Dermis microvascular lymphatic vessel endothelial cell (primary cell): ENCODE data around the gene LCLAT1. TPM values are rescaled to one million over a fixed set of nuclear protein-coding genes. Genes with fewer than 3 reads are reported as not detected.

Experiments
- DNase-seq, 2 donors: peaks; one replicate each; pipeline versions ENCODE4 v3.0.0 to v3.0.0-alpha.2; 2010; ENCODE audit warnings: low read depth in 2 of 2
- total RNA-seq: library from RNA; depleted of rRNA; stranded (reverse); fragments of >200 nt; gene quantifications from 2 replicates; pipeline ENCODE4 v1.2.1, GENCODE V29; 2014

LCLAT1 gene
- total RNA-seq, 1 donor from 2014 or later: 10.1 TPM

DNA sequence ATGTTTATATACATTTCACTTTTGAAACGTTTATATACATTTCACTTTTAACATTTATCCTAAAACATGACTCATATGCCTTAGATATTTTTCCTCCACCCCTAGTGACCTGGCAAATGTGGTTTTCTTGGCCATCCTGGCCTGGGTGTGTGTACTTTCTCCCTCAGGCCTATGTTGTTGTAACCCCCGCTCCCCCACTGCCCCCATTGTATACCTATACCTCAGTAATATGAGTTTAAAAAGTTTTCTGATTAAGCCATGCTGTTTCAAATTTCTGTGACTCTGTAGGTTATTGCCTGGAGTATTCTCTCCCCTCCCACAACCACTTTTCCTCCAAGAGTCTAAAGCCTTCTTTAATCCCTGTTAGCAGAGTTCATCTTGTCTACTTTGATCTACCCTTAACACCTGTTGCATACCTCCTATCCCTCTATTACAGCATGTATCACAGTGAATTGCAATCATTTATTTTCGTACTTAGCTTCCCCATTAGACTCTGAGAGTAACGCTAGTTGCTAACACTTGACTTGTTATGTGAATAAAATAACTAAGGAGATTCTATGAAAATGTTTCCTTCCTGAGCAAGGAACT is 67.9 kb downstream of the LCLAT1 start:
- no peak for DNase-seq

DNA sequence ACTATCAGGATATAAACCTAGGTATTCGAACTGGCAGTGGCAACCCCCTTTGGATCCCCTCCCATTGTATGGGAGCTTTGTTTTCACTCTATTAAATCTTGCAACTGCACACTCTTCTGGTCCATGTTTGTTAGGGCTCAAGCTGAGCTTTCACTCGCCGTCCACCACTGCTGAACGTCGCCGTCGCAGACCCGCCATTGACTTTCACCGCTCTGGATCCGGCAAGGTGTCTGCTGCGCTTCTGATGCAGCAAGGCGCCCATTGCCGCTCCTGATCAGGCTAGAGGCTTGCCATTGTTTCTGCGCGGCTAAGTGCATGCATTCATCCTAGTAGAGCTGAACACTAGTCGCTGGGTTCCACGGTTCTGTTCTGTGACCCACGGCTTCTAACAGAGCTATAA is 69.1 kb downstream of the LCLAT1 start:
- DNase-seq: no peak

DNA sequence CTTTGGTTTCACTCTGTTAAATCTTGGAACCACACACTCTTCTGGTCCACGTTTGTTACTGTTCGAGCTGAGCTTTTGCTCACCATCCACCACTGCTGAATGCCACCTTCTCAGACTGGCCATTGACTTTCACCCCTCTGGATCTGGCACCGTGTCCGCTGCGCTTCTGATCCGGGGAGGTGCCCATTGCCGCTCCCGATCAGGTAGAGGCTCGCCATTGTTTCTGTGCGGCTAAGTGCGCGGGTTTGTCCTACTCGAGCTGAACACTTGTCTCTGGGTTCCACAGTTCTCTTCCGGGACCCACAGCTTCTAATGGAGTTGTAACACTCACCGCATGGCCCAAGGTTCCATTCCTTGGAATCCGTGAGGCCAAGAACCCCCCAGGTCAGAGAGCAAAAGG is 72.8 kb downstream of the LCLAT1 start:
- DNase-seq: no peak

DNA sequence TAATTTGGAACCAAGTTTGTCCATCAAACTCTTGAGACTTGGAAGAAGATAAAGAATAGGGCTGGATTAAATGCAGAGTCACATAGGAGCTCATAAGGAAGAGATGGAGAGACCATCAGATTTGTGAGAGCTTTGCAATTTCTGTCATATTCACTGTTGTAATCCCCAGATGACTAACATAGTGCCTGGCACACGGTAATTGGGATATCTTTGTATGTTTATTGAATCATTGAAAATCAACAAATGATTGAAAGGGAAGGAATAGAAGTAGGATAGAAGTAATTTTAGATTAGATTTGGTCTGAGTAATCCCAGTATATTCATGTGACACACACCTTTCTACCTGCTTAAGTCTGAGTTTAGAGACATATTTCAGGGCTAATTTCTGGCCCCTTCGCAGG is 75.4 kb downstream of the LCLAT1 start:
- DNase-seq: no peak

DNA sequence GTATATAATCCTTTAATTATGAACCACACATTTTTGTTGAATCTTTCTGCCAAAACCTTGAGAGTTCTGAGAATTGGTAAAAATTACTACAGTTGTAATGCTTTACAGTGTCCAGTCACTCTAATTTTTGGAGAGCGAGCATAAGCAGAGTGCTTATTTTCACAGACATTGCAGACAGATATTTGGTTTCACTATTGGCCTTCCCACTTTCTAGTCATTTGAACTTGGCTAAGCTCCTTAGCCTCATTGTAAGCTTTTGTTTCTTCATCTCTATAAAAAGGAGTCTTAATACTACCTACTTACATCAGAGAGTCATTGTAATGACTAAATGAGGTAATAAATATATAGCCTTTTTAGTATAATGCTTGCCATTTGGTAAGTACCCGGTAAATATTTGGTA is 80.4 kb downstream of the LCLAT1 start:
- no peak for DNase-seq

DNA sequence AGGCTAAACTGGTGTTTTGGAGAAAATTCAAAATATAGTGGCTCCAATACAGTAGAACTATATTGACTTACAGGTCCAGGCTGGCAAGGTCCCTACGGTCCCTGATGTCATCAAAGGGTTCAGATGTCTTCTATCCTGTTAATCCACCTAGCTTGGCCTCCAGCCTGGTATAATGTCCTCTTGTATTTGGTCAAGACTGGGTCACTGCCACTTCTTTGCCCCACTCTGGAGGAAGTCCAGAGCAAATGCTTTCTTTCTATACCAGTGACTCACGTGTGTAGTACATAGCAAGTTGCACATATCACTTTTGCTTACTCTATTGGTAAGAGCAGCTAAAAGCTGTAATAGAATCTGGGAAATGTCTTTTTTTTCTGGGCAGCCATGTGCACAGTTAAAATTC is 80.8 kb downstream of the LCLAT1 start:
- no peak for DNase-seq

DNA sequence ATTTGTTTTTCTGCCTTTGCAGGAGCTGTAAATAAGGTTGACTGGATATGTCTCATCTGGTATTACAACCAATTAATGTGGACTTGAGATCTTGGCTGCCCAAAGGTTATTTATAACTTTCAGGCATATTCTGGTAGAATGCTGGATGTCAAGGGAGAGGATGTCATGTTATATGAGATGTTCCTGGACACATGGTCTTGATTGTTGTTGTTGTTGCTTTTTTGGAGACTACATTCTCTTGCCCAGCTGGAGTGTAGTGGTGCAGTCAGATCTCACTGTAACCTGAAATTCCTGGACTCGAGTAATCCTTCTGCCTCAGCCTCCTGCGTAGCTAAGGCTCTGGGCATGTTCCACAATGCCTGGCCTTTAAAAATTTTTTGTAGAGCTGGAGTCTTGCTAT is 83.3 kb downstream of the LCLAT1 start:
- no peak for DNase-seq

DNA sequence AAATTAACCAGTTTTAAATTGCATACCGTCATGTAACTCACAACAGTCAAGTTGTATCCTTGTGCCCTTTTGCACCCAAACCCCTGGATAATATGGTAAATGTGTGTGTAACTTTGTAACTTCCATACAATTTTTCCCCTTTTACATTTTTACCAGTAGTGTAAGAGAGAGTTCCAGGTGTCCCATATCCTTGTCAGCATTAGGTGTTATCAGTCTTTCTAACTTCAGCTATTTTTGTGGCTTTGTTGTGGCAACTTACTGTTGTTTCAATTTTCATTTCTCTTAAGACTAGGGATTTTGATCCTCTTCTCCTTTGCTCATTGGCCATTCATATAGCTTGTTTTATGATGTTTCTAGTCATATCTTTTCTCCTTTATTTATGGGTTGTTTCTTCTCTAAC is 94.6 kb downstream of the LCLAT1 start:
- no peak for DNase-seq

DNA sequence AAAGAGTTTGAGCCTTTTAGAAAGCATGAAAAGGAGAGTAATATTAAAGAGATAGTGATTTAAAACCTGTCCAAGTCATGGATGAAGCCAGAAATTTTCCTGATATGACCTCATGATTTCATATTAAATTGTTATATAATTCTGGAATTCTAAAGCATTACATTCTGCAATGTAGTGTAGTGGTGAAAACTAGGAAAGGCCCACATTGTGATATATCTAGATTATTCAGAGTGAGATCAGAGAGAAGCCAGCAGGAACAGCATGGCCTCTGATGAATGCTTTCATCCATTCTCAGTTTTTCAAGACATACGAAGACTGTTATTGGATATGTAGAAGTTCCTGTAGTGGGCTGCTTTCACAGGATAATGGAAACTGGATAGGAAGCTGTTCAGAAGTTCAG is 98.8 kb downstream of the LCLAT1 start:
- DNase-seq: no peak

DNA sequence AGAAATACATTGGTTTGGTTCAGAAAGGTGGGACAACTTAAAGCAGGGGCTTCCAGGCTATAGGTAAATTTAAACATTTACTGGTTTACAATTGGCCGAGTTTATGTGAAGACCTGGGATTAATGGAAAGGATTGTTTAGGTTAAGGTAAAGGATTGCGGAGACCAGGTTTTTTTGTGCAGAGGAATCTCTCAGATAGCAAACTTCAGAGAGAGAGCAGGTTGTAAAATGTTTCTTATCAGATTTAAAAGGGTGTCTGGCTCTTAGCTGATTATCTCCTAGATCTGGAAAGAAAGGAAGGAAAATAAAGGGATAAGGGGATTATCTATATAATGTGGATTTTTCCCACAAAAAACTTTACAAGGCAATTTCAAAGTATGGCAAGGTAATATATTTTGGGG is 101.3 kb downstream of the LCLAT1 start:
- DNase-seq: no peak

DNA sequence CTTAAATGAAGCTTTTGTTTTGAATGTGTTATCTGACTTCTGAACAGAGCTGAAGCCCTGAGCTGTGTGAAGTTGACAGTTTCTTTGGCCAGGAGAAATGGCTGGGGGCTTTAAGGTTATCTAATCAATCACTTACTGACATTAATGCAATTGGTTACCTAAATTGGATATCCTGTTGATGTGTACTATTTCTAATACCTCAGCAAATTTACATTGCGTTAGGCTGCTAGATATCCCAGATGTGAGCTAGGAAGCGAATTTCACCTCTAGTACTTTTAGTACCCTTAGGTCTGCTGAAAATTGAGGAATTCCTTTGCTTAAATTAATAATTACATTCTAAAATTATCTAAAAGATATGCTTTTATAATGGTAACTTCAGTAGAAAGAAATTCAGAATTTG is 102.0 kb downstream of the LCLAT1 start:
- DNase-seq: no peak

DNA sequence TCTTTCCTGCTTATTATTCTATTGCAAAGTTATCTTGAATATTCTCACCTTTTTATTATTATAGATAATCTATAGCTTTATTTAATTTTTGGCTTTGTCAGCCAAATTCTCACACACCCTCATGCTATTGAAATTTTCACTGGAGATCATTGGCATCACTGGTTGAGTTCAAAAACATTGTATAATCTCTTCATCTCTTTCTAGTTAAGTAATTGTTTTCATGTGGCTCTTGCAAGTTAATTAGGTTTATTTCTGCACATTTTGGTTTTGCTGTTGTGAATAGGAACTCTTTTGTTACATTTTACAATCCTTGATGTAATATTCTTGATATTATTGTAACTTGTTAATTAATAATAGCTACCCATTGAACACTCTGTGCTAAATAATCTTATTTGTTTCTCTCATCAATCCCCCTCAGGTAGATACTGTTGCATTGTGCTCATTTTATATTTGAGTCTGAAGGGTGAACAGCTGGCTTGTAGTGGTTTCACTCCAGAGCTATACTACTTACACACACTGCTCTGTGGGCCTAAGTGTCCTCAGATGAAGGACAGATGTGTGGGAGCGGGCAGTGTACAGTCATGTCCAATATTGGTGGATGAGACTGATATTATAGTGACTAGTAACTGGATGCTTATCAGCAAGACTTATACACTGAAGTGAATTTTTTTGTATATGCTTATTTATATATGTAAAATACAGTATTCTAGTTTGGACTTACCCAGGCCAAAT is 112.7 kb downstream of the LCLAT1 start:
- no peak for DNase-seq

DNA sequence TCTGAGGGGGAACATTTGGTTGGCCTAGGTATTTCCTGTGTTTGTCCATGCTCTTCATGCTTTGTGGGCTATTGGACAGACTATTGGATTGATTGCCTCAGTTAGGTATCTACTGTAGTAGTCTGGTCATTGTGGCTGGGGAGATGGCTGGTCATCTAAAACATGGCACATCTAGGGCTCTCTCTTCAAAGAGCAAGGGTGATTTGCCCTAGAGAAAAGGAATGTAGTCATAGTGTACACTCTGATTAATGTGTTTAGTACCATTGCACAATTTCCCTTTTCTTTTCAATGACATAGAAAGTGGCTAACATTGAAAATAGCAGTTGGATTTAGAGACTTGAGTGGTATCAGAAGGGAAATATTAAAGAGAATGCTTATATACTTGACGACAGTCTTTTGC is 114.3 kb downstream of the LCLAT1 start:
- DNase-seq: no peak

DNA sequence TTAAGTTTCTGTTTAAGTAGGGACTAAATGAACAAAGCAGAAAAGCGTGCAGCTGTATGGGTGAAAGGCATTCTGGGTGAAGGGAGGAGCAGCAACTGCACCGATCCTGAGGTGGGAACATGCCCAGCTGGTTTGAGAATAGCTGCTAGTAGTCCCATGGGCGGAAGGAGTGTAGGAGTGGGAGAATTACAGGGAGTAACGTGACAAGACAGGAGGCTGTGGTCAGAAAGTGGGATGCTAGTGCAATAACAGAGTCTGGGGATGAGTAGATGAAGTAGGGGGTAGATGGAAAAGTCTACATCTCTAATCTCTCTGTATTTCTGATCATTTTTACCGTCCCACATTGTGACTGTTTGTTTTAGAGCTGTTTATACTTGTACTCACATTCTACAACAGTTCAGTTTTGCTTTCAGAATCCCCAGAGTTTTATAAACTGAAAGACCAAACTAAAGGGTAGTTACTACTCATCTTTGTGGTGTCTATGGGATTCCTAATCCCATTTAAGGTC is 118.9 kb downstream of the LCLAT1 start:
- DNase-seq: no peak

DNA sequence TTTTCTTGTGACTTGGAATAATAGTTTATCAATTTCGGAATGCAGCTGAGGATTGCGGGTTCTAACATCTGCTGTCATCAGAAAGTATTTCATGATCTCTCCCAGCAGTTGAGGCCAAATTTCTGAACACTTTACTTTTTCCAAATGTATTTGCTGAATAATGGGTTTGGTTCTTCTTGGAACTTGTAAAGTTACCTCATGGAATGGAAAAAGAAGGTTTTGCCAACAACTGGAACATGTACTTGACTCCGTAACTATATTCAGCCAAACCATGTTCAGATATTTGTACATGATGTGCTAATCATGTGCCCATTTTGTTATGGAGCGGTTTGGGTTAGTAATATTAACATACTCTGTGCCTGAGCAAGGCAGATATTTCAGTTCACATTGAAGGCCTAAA is 119.6 kb downstream of the LCLAT1 start:
- DNase-seq: no peak

DNA sequence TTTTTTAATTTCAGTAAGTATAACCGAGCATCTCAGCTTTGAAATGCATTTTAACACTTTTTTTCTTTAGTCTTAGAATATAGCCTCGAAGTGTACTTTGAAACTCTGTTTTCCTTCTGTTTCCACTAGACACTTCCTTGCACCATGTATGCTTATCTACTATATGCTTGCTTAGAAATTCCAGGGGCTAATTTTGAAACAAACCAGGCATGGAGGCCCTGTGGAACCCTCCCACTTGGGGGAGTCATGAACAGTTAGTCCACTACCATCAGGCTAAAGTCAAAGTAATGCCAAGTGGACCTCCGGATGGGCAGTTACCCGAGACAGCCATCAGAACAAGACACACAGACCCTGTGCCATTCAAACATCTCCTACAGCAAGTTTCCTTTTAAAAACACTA is 120.3 kb downstream of the LCLAT1 start:
- DNase-seq: no peak

DNA sequence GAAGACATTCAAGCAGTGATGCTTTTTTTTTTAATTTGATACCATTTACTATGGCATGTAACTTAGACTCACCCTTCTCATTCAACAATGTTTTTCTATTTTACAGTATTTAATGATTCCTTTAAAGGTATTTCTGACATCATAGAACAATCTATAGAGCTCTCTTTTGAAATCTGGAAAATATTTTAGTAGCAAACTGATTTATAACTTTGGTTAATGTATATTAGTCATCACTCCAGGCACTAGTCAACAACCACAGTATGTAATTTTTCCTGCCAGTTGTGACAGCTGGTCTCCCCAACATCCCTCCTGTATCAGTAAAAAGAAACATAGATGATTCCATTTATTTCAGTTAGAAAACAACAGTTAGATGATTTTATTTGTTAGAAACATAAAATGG is 122.9 kb downstream of the LCLAT1 start:
- DNase-seq: no peak

DNA sequence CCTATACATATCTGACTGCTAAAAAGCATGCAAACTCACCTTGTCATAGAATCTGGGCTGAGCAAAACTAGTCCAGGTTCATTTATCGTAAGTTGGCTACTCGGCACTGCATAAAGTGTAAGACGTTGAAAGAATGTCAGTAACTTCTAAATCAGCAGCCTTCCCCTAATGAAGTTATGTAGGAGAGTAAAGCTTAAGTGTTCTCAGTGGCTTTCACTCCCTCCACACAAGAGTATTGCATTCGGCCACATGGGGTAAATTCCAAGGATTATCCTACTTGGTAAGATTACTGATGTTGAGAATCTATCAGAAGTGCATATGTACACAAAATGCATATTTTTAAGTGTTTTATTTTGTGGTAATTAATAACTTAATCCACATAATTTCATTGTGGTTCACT is 130.1 kb downstream of the LCLAT1 start:
- DNase-seq: no peak

DNA sequence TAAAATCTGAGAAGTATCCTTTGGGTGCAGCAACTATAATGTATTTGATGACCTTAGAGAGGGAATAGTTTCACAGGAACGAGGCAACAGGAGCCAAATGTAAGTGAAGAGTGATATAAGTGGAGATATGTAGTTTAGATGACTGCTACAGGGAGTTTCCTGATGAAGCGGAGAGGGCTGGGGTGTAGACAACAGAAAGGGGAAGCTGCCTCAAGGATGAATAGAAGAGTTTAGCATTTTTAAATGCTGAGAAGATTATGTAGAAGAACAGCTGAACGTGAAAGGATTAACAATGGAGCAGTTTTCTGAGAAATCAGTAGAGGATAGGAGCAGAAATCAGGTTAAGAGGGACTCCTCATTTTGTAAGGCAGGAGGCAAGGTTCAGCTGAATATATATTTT is 133.3 kb downstream of the LCLAT1 start:
- DNase-seq: no peak

DNA sequence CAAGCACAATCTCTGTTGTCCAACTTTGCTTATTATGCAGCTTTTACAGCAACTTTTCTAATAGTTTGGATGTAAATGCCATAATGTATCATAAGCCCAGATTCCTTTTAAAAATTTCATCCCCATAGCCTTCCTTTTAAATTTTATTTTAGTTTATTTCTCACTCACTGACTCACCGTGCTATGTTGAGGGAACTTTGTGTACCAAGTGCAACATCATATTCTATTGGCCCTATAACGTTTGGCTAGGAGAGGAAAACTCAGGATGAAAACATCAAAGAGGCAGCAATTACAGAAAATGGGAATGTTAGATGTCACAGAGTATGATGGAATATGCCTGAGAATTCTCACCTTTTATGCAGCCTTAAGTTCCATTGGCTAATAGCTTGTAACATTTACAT is 135.5 kb downstream of the LCLAT1 start:
- DNase-seq: no peak

DNA sequence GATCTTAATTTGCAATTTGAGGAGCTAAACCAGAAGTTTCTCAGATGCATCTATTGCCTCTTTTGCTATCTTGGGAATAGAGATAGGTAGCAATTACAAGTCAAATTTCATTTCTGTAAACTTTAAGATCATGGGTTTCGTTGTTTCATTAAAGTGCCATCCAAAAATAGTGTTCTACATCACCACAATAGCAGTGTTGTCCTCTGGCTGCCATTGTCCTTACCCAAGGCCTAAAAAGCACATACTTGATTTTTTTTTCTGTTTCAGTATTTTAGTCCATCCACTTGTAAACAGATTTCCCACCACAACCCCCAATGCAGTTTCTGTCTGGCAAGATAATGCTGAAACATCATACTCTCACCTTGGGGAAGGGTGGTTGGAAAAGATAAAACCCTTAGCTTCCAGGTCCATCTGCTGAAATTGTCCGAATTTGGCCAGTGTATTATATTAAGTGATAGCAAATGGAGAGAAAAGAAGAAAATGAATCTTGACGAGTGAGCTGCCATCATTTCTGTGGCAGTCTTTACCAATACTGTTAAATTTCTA is 136.2 kb downstream of the LCLAT1 start:
- no peak for DNase-seq

DNA sequence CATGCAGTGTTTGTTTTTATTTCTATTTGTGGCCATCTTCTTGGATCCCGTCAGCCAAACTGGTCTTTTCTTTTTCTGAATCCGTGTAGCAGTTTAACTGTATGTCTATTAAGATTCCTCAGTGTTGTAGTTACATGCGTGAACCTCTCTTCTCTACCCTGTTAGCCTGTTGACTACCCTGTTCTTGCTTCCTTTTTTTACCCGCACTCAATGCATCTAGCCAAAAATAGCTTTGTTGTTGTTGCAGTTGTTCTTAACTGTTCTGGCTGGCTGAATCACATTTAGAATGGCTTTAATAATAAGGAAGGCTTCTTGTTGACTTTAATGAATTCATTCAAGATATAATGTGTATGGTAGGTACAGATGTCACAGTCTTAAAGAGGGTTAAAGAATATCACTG is 137.1 kb downstream of the LCLAT1 start:
- DNase-seq: peak in 1 of 2 donors; percentile 5

DNA sequence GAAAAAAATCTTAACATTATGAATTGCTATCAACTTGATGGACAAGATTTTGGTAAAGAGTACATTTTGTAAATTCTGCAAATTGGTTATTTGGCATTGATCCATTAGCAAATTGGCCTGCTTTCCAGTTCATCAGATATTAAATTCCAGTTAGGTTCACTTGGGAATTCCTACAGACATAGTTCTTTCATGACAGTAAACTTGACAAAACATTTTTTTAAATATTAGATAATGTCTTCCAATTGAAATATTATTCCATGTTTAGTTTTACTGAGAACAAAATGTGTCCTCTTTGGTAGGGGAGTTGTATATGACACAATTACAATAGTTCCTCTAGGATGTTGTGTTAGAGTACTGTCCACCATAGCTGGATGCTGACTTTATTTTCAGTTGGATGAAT is 141.9 kb downstream of the LCLAT1 start:
- no peak for DNase-seq
